ENCODE measurements around the gene MEF2A. TPM values are rescaled to one million over a fixed set of nuclear protein-coding genes. Genes with fewer than 3 reads are reported as not detected.

MEF2A gene
- polyA plus RNA-seq, 3 donors, result 20.3 to 61.8 (median 33.5) TPM

- Histone ChIP-seq H2AFZ (ENCODE audit: insufficient read depth, low read depth, low read length, poor library complexity, severe bottlenecking) (no peak overlapping the region), H3K27me3 (ENCODE audit: control insufficient read depth in 2 of 2, insufficient read depth in 2 of 2, low read length in 2 of 2) (no peaks in the 10 kb centered on the region), H3K9ac (ENCODE audit: insufficient read depth, low read length, poor library complexity, severe bottlenecking) (no peak overlapping the region), H3K4me2 (replicated peaks; ENCODE audit: extremely low read depth, low read length, poor library complexity, severe bottlenecking) (no peak overlapping the region), H3K4me1 (ENCODE audit: control insufficient read depth in 1 of 2, insufficient read depth in 2 of 2, low read length in 2 of 2) (no peaks in the 10 kb centered on the region), H3K27ac (ENCODE audit: low read depth in 1 of 2, low read length in 2 of 2) (no peak overlapping the region), H3K79me2 (ENCODE audit: insufficient read depth, low read length) (no peaks in the 10 kb centered on the region), H3K4me3 (replicated peaks in 1 of 3; ENCODE audit: low read depth in 2 of 3, low read length in 3 of 3) (no peak overlapping the region), H4K20me1 (ENCODE audit: insufficient read depth, low read length) (peaks cover 36% of the 10 kb centered on the region), H3K36me3 (replicated peaks in 1 of 2; ENCODE audit: control insufficient read depth in 1 of 2, insufficient read depth in 2 of 2, low read length in 2 of 2) (peaks cover 40 to 59% of the 10 kb centered on the region in 2 donors), H3K9me3 (replicated peaks in 1 of 2; ENCODE audit: control insufficient read depth in 1 of 2, insufficient read depth in 1 of 2, low read length in 2 of 2) (no peaks in the 10 kb centered on the region)
- H3K27me3 Mint-ChIP-seq (ENCODE audit: low read depth in 3 of 3), result peaks cover 3 to 7% (median 4%) of the 10 kb centered on the region in 3 donors
- TF ChIP-seq CTCF (IDR thresholded peaks at IDR 0.05), result no peak
- no peak overlapping the region for H3K4me3 Mint-ChIP-seq
- H3K36me3 Mint-ChIP-seq, result peaks cover 51 to 60% of the 10 kb centered on the region in 2 donors
- no peak for DNase-seq
- H3K9me3 Mint-ChIP-seq, result no peaks in the 10 kb centered on the region
- intact Hi-C loops (cut with micrococcal nuclease), result no loop called here
- H3K4me1 Mint-ChIP-seq, result peaks cover 16% of the 10 kb centered on the region
- H3K27ac Mint-ChIP-seq, result no peak overlapping the region
- whole genome bisulfite sequencing (ENCODE audit: insufficient coverage), result 99% methylated on average over 9 of the region's 10 CpGs
Measured at GRCh38 chr15:99716540-99717095, 150.8 kb downstream of the MEF2A start.

- Histone ChIP-seq H3K4me1 (ENCODE audit: control insufficient read depth in 1 of 2, insufficient read depth in 2 of 2, low read length in 2 of 2) (no peaks in the 10 kb centered on the region), H3K27ac (ENCODE audit: low read depth in 1 of 2, low read length in 2 of 2) (no peak overlapping the region), H3K27me3 (ENCODE audit: control insufficient read depth in 2 of 2, insufficient read depth in 2 of 2, low read length in 2 of 2) (no peaks in the 10 kb centered on the region), H4K20me1 (ENCODE audit: insufficient read depth, low read length) (peaks cover 31% of the 10 kb centered on the region), H2AFZ (ENCODE audit: insufficient read depth, low read depth, low read length, poor library complexity, severe bottlenecking) (no peak overlapping the region), H3K9me3 (replicated peaks in 1 of 2; ENCODE audit: control insufficient read depth in 1 of 2, insufficient read depth in 1 of 2, low read length in 2 of 2) (no peaks in the 10 kb centered on the region), H3K9ac (ENCODE audit: insufficient read depth, low read length, poor library complexity, severe bottlenecking) (no peak overlapping the region), H3K36me3 (replicated peaks in 1 of 2; ENCODE audit: control insufficient read depth in 1 of 2, insufficient read depth in 2 of 2, low read length in 2 of 2) (peaks cover 33 to 52% of the 10 kb centered on the region in 2 donors), H3K79me2 (ENCODE audit: insufficient read depth, low read length) (no peaks in the 10 kb centered on the region), H3K4me2 (replicated peaks; ENCODE audit: extremely low read depth, low read length, poor library complexity, severe bottlenecking) (no peak overlapping the region), H3K4me3 (replicated peaks in 1 of 3; ENCODE audit: low read depth in 2 of 3, low read length in 3 of 3) (no peak overlapping the region)
- intact Hi-C loops (cut with micrococcal nuclease), result no loop called here
- peaks cover 0 to 3% (median 0%) of the 10 kb centered on the region in 7 donors for H3K9me3 Mint-ChIP-seq
- no peak overlapping the region for H3K27ac Mint-ChIP-seq
- H3K4me1 Mint-ChIP-seq, result peaks cover 19% of the 10 kb centered on the region
- TF ChIP-seq CTCF (IDR thresholded peaks at IDR 0.05), result no peak
- DNase-seq, result no peak
- 98% methylated on average over 14 of the region's 19 CpGs for WGBS (ENCODE audit: insufficient coverage)
- peaks cover 3 to 7% (median 4%) of the 10 kb centered on the region in 3 donors for H3K27me3 Mint-ChIP-seq (ENCODE audit: low read depth in 3 of 3)
- H3K4me3 Mint-ChIP-seq, result no peak overlapping the region
- H3K36me3 Mint-ChIP-seq, result peaks cover 43 to 52% of the 10 kb centered on the region in 2 donors
Measured at GRCh38 chr15:99717161-99718009, 151.6 kb downstream of the MEF2A start.
